HuH-7 (cell line): ENCODE measurements around the gene KDM4C.
"Not testable (repeated sequence)": the region's sequence is repeated elsewhere in the genome, so short reads cannot be mapped to it uniquely, and the experiment has no call there.

Experiments
- DNase-seq: peaks from one replicate; pipeline ENCODE4 v3.0.0; 2011; ENCODE audit warnings: low spot score

The KDM4C gene

DNA sequence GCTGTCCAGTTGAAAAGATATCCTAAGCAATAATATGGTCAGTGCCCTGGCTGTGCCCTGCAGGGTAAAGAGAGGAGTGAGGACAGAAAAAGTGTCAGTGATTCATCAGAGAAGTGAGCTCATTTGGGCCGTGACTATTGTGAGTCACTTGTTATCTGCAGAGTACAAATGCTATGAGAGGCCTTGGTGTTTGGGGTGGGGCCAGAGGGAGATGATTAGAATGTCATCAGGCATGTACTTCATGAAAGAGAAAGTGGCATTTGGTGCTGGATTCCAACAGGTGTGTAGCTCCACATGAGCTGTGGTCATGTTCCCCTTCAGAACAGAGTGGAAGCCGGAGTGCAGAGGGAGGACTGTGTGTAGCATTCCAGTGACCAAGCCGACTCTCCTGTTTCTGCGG lies 174.1 kb downstream of the KDM4C start:
- no peak for DNase-seq

DNA sequence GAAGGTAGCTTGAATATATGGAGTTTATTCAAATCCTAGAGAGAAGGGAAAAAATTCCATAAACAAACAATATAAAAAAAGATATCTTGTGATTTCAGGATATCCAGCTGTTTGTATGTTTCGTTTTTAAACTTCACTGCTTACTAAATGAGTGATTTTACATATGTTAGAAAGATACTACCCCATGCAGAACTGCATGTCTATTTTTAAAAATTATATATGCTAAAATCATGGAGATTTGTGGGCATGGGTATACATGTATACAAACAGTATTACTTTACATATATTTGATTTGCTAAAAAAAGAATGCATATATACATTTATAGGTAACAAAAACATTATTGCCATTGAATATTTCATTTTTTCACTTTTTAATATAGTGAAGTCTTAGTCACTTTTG lies 178.3 kb downstream of the KDM4C start:
- no peak for DNase-seq

DNA sequence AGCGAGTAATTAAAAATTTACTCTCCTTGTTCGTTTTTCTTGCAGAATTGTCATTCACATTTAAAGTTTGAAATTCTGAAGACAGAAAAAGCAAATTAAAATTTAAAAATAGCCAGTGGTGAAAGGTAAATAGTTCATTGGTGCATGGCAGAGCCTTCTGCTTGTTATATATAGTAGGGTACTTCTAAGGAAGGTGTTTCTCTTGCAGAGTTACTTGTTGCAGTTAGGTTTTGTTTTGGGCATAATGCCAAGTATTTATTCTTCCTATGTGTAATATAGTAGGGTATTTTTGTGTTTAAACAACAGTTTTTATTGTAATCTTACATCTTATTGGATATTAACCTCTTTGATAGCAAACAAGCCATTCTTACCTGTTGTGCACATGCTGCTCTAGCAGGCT lies 179.4 kb downstream of the KDM4C start:
- DNase-seq: no peak

DNA sequence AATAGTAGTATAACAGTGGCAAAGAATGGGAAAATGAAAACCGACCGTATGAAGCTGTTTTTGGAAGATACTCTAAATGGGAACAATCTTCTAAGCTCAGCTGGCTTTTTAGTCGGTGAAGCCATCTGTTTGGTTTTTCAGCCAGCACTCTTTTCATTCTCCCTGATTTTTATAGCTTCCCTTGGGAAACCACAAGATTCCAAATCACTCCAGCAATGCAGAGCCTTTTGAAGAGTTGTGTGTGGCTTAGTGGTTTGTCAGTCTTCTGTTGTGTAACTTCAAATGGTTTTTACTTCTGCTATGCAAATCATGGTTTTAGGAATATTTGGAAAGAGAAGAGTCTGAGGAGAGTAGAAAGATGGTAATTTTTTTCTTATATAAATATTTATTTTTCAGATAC lies 180.7 kb downstream of the KDM4C start:
- no peak for DNase-seq

DNA sequence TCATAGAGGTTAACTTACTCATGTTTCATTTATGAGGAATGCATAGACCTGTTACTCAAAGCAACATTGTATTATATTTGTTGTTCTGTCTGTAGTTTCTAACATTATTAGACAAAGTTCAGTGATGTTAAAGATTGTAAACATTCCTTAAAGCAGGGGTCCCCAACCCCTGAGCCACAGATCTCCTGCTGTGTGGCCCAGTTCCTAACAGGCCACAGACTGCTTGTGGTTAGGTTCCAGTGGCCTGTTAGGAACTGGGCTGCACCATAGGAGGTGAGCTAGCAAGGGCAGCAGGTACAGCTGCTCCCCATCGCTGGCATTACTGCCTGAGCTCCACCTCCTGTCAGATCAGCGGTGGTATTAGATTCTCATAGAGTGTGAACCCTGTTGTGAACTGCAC lies 181.1 kb downstream of the KDM4C start:
- DNase-seq: no peak

DNA sequence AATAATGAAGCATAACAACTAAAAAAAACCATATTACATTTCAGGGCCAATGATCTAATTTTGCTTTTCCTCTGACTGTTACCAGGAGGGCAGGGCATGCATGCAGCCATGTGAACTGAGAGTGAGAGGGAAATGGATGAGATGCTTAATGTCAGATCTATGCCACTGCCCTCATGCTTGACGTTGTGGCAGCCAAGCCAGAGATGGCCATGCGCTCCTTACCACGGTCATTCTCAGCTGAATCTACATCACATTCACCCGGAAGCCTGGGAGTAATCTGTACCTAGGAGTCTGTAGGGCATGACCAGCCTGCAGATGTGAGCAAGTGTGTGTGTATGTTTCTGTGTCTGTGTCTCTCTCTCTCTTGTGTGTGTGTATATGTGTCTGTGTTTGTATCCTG lies 183.7 kb downstream of the KDM4C start:
- DNase-seq: no peak

DNA sequence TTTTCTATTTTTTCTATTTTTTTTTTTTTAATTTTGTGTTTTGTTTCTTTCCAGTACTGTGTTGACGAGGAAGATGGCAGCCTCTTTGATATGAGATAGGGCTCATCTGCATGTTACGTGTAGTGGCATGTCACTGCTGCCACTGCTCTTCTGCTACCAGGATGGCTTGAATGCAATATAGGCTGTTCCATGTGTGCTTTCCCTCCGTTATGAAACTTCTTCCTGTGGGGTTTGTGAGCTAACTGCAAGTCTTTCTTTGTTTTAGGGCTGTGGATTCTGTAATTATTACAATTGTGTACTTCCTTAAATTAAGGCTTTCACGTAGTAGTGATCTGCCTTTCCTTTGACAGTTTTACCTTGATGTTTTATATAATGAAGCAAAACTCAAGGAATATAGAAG lies 184.6 kb downstream of the KDM4C start:
- no peak for DNase-seq

DNA sequence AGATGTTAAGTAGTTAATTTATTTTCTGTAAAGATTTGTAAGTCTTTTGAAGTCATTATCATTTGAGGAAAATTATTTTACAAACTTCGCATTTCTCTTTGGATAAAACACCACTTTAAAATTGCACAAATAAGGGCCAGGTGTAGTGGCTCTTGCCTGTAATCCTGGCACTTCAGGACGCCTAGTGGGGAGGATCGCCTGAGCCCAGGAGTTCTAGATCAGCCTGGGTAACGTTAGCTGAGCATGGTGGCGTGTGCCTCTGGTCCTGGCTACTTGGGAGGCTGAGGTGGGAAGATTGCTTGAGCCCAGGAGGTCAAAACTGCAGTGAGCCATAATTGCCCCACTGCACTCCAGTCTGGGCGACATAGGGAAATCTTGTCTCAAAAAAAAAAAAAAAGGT lies 185.5 kb downstream of the KDM4C start:
- no peak for DNase-seq

DNA sequence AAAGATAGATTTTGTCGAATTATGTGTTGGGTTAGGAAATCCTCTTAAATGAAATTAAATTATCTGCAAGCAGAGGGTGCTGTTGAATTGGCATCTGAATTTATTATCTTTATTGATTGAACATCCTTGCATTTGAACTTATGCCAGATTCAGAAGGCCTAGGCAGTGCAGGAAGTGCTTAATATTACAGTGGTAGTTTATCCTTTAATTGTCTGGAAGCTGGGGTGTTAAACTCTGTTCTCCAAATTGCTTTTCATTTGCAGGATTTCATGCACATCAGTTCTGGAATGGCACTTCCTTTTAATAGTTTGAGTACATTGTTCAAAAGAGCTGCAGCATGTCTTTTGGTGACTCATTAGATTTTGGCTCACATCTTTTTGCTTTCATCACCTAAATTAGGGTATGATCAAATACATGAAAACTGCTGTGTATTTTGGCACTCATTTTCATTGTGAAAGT lies 186.3 kb downstream of the KDM4C start:
- DNase-seq: no peak

DNA sequence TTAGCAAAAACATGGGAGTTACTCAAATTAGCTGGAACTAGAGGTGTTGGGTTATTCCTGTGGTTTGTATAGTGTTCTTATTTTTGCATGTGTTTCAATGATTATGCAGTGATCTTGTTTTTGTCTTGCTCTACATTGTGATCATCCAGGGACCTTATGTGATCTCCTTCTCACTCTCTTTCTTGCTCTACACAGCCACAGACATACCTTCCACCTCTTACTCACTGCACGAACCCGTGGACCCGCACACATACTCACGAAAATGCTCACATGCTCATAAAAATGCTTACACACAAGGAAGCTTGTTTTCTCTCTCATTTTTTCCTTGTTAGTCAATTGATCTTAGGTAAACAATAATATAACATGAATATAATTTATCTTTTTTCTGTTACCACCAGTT lies 187.1 kb downstream of the KDM4C start:
- no peak for DNase-seq

DNA sequence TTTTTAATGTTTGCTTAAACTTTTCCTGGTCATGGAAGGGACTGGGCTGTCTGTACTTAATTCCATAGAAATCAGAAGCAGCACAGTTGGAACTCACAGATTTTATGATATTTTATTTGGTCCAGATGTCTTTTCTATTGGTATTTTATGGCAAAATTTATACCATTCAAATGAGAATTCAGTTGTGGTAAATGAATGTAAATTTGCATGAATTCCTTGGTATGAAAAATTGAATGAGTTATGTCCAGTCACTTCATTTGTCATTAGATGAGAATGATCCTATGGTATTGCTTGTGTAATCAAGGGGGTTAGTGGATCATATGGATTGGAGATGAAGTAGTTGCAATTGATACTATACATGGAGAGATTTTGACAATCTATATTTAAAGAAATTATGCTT lies 188.0 kb downstream of the KDM4C start:
- no peak for DNase-seq

DNA sequence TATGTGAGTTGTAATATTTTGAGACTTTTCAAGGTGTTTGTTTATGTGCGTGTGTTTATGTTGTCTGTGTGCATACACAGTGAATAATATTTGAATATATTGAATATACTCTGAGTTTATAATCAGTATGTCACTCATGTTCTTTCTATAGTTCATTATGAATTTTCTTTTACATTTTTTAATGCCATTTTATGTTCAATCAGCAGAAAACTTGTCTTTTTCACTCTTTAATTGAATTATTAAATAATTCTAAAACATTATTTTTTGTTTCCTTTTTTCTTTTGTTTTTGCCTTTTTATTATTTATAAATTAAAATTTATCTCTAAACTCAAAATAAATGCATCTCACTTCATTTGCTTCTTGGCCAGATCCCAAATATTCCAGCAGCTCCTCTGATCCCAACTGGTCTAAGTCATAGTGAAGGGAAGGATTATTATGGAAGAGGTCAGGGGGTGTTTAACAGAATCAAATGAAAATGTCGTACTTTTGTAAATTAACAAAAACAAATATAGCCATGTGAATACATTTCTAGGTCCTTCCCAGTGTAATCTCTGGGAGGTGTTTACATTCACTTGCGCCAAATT lies 188.9 kb downstream of the KDM4C start:
- no peak for DNase-seq

DNA sequence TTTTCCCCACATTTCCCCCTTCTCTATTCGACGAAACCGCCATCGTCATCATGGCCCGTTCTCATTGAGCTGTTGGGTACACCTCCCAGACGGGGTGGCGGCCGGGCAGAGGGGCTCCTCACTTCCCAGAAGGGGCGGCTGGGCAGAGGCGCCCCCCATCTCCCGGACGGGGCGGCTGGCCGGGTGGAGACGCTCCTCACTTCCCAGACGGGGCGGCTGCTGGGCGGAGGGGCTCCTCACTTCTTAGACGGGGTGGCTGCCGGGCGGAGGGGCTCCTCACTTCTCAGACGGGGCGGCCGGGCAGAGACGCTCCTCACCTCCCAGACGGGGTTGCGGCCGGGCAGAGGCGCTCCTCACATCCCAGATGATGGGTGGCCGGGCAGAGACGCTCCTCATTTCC lies 191.1 kb downstream of the KDM4C start:
- not testable (repeated sequence) for DNase-seq

DNA sequence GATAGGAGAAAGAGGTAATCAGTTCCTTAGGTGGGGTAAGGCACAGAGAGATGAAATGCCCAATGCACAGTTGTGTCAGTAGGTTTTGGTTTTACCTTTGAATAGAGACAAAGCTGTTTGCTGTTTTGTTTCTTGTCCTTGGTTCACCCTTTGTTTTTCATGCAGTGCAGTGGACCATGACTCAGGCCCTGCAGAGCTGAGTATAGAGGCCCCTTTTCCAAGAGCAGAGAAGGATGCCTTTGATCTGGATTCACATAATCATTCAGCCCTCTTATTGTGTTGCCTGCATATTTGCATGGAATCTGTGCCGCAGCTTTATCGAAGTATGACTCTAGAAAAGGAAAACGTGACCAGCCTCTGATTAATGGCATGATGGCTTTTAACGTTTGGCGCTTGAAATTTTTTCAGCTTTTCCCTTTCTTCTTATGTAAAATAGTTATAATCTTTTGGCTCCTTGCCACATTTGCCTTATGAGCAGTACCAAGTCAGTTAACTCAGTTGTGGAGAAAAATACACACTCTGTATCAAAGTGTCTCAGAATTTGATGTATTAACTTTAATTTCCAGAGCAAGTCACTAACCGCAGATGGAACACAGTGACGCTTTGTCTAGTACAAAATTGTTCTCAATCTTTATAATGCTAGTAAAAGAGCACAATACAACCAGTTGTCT lies 197.6 kb downstream of the KDM4C start:
- DNase-seq: peak; percentile 27

DNA sequence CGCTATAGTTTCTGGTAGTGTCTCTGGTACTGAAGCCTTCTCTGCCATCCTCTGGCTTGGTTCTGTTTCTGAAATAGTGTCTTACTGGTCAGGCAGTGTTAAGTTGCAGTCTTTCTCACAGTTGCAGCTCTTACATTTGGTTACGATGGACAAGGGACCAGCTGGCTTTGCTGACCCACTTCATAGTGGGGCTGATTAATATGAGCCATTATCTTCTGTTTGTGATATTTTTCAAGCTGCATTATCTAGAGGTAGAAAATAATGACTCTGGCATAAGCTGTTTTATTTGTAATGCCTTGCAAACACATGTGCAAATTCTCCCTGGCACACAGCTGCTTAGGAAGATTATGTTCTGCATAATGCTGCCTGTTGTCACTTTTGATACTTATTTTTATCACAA lies 199.1 kb downstream of the KDM4C start:
- no peak for DNase-seq

DNA sequence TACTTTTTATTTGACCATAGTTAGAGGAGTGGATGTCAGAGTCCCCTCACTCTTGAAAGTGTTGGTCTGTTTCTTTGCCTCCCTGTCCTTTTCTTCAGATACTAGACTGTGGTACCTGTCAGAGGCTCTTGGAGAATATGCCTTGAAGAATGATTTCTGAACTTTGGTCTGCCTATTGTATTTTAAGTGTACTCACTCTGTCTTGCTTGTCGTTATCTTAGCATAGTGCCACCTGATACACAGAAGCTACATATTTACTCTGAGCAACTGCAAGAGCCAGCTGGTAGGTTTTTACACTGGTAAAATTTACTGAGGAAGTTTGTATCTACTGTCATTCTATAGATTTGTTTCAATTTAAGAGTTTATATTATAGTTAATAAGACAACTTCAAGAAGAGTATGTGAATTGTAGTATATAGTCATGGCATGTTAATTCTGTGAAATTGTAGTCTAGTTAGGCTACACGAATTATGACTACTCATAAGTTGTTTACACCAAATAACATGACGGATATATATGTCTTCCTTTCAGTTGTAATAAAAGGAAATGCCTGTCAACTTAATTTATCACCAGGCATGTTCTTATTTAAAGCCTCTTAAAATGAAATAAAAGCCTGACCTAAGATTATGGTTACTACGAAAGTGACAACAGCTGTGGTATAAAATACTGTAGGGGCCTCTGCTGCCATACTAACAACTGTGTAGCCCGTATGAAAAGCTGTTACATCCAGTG lies 201.7 kb downstream of the KDM4C start:
- no peak for DNase-seq

DNA sequence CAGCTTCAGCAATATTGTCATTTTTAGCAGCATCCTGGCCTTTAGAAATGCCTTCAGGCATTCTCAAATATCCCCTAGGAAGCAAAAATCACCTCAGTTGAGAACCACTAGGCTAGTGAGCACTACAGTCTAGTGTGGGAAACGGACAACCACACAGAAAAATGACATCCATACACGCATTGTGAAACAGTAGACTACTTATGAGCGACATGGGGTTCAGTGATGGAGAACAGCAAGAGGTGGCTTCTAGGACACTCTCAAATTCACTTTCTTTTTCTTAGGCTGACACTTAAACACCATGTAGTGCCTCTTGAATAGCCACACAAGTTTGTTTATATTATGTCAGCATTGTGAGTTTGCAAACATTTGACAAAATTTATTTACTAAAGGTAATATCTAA lies 203.0 kb downstream of the KDM4C start:
- DNase-seq: no peak

DNA sequence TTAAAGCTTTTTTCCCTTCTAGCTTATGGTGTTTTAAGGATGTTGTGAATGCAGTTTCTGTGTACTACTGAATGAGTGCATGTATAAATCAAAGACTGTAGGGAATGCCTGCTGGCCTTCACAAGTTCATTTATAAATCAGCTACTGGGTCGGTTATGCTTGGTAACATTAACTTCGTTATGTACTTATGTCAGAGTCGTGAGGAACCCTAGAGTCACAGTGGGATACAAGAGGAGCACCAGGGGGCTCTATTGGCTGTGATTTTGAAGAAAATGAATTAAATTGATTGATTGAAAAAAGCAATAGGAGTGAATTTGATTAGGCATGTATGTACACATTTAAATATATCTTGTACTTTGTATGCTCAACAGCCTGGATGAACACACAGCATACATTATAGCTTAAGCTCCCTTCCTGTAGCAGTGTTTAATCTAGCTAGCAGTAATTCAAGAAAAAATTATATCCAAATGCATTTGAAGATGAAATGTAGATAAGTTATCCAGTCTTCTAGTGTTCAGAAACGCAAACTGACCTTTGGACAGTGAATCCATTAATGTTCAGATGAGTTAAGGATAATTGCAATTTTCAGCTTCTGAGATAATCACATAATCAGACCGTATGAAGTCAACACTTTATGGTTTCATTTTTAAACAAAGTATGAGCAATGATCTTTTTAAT lies 204.2 kb downstream of the KDM4C start:
- DNase-seq: no peak

DNA sequence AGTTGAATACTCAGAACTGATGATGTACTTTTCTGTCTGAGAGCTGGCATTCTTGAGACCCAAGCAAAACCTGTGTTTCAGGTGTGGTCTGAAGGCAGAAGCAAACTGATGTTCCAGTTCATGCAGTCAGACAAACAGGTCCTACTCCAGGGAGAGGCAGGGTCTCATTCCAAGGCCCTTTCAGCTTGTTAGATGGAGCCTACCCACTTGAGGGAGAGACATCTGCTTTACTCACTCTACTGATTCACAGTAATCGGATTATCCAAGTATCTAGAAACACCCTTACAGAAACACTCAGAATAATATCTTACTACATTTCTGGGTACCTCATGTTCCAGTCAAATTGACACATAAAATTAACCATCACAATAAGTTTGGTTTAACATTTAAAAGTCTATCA lies 207.8 kb downstream of the KDM4C start:
- DNase-seq: no peak

DNA sequence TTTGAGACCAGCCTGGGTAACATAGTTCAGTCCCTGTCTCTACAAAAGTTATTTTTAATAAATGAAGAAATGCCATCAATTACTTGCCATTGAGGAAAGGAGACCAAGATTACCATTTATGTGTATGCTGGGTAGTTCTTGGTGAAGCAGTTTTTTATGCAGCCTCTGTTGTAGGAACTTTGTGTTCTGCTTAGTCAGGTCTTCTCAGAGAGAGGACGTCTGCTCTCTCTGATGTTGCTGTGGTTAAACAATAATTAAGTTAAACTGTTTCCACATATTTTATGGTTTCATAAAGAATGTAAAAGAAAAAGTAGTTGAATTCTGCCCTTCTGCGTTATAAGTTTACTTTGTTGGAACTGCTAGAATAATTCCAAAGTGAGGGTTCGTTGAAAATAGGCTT lies 210.5 kb downstream of the KDM4C start:
- DNase-seq: no peak

DNA sequence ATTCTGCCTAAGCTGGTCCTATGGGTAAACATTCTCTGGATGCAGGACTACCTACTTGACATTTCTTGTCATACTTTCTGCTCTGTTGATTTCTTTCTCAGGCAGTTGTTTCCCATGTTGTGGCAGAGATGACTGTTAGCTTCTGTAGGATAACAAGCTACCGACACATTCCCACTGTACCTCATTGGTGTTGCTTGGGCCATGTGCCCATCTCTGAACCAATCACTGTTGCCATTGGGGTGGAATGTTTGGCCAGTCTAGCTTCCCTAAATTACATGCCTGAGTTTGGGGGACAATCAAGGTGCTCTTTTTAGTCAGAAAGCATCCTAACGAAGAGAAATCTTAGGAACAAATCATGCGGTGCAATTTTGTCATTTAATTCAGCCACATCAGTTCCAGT lies 212.0 kb downstream of the KDM4C start:
- DNase-seq: no peak

DNA sequence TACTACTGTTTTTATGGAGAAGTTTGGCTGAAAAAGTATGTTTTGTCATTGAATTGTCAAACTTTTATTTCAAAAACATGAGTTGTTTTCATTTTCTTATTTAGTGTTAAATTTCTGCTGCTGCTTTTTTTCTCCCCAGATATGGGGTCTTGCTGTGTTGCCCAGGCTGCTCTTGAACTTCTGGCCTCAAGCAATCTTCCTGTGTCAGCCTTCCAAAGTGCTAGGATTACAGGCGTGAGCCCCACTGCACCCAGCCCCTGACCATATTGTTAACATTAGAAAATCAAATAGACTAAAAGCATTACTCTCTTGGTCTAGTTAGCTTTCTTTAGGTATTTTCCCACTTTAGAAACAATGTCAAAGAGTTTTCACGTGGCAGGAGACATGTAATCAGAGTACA lies 215.3 kb downstream of the KDM4C start:
- no peak for DNase-seq

DNA sequence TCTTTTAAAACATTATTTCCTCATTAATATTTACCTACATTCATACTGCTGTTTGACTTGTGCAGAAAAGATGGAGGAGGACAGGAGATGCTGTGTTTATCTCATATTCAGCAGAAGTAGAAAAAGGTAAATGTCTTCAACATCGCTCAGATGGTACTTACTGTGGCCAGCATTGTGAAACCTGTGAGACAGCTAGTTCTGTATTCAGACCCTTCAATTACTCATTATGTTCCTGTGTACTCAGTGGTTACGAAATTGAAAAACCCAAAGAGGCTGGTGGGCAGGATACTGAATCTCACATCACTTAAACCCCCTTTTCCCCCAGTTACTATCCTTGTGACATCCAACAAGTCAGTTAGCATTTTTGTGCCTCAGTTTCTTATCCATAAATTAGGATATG lies 216.0 kb downstream of the KDM4C start:
- DNase-seq: peak; percentile 14
